IMR-90 (cell line): Measurements from ENCODE around the gene CTSF. TPM values are rescaled to one million over a fixed set of nuclear protein-coding genes. Genes with fewer than 3 reads are reported as not detected.

Experiments
- ATAC-seq: fragments of 200-7000 bp; cut with Tn5 transposase; 2 replicates; pipeline ENCODE4 v1.9.1; 2020; ENCODE audit warnings: low read depth, mild to moderate bottlenecking, moderate library complexity
- BruUV-seq: library from RNA; stranded (reverse); fragments of 400-500 nt; replicated peaks from 2 replicates; lab custom pipeline; 2021; lab: Mats Ljungman, UMichigan
- CTCF ChIA-PET: fragments of 300-600 bp; formaldehyde crosslinking; extraction: SDS; loops from one replicate; lab custom pipeline; 2021; ENCODE audit warnings: antibody characterized with exemption; lab: Yijun Ruan, JAX
- POLR2A ChIA-PET: fragments of 300-600 bp; sonication (Branson Sonifier 250); formaldehyde crosslinking; loops from one replicate; lab custom pipeline; 2022; ENCODE audit warnings: antibody characterized with exemption; ENCODE audit not compliant: unreplicated experiment; lab: Charles Lee
- DNase-seq: peaks from one replicate; pipeline ENCODE4 v3.0.0; 2013
- H2AFZ ChIP-seq: replicated peaks from 2 replicates; pipeline ENCODE3; 2013; ENCODE audit warnings: low read length, mild to moderate bottlenecking; ENCODE audit not compliant: poor library complexity
- H2AK5ac ChIP-seq: 2 replicates; pipeline ENCODE4 v1.6.1; 2013; ENCODE audit warnings: low read depth, low read length, inconsistent platforms
- H2AK9ac ChIP-seq: replicated peaks from 2 replicates; pipeline ENCODE3; 2013; ENCODE audit warnings: mild to moderate bottlenecking, low read depth, low read length, moderate library complexity; ENCODE audit not compliant: poor library complexity
- H2BK120ac ChIP-seq: 2 replicates; pipeline ENCODE4 v1.6.1; 2013; ENCODE audit warnings: low read depth, low read length, inconsistent platforms
- H2BK15ac ChIP-seq: 3 replicates; pipeline ENCODE4 v1.6.1; 2013; ENCODE audit warnings: low read depth, low read length, inconsistent platforms
- H2BK20ac ChIP-seq: 2 replicates; pipeline ENCODE4 v1.6.1; 2013; ENCODE audit warnings: low read depth, mild to moderate bottlenecking, inconsistent platforms, low read length, moderate library complexity
- H2BK5ac ChIP-seq: 2 replicates; pipeline ENCODE4 v1.6.1; 2013; ENCODE audit warnings: mild to moderate bottlenecking, low read depth, low read length, inconsistent platforms; ENCODE audit not compliant: poor library complexity, severe bottlenecking
- H3K14ac ChIP-seq: replicated peaks from 2 replicates; pipeline ENCODE4 v1.6.1; 2013; ENCODE audit warnings: low read depth, low read length, inconsistent platforms
- H3K18ac ChIP-seq: 2 replicates; pipeline ENCODE4 v1.6.1; 2013; ENCODE audit warnings: low read depth, low read length, control low read depth
- H3K23ac ChIP-seq: 2 replicates; pipeline ENCODE4 v1.6.1; 2013; ENCODE audit warnings: low read depth, low read length, inconsistent platforms
- H3K27ac ChIP-seq: 2 replicates; pipeline ENCODE4 v1.5.1; 2013; ENCODE audit warnings: mild to moderate bottlenecking, control low read depth, low read length; ENCODE audit not compliant: insufficient read depth
- H3K27me3 ChIP-seq: 2 replicates; pipeline ENCODE4 v1.6.1; 2013; ENCODE audit warnings: low read length; ENCODE audit not compliant: control insufficient read depth, insufficient read depth
- H3K36me3 ChIP-seq: 2 replicates; pipeline ENCODE4 v1.6.1; 2013; ENCODE audit warnings: low read length, mixed read lengths; ENCODE audit not compliant: control insufficient read depth, insufficient read depth
- H3K4ac ChIP-seq: 2 replicates; pipeline ENCODE4 v1.6.1; 2013; ENCODE audit warnings: low read depth, low read length, inconsistent platforms
- H3K4me1 ChIP-seq: 2 replicates; pipeline ENCODE4 v1.6.1; 2013; ENCODE audit warnings: low read length, mixed read lengths; ENCODE audit not compliant: control insufficient read depth, insufficient read depth
- H3K4me2 ChIP-seq: 2 replicates; pipeline ENCODE4 v1.6.1; 2013; ENCODE audit warnings: low read depth, mild to moderate bottlenecking, control low read depth, low read length, moderate library complexity
- H3K4me3 ChIP-seq: 2 replicates; pipeline ENCODE4 v1.5.1; 2013; ENCODE audit warnings: low read depth, mild to moderate bottlenecking, control low read depth, low read length, moderate library complexity; ENCODE audit not compliant: insufficient read depth
- H3K56ac ChIP-seq: 2 replicates; pipeline ENCODE4 v1.6.1; 2013; ENCODE audit warnings: low read length, inconsistent platforms; ENCODE audit not compliant: insufficient read depth; ENCODE audit errors: extremely low read depth
- H3K79me1 ChIP-seq, 2 experiments: 2 replicates each; pipeline ENCODE4 v1.6.1; 2013; ENCODE audit warnings: low read length in 2 of 2, inconsistent platforms in 1 of 2, low read depth in 1 of 2
- H3K9ac ChIP-seq: 2 replicates; pipeline ENCODE4 v1.6.1; 2013; ENCODE audit warnings: low read depth, low read length, control low read depth
- H3K9me1 ChIP-seq: 2 replicates; pipeline ENCODE4 v1.6.1; 2013; ENCODE audit warnings: low read length, inconsistent platforms; ENCODE audit not compliant: insufficient read depth
- H3K9me3 ChIP-seq: 2 replicates; pipeline ENCODE4 v1.6.1; 2013; ENCODE audit warnings: low read length; ENCODE audit not compliant: control insufficient read depth, insufficient read depth
- H4K20me1 ChIP-seq: 2 replicates; pipeline ENCODE4 v1.6.1; 2013; ENCODE audit warnings: low read length, inconsistent platforms; ENCODE audit not compliant: insufficient read depth
- H4K5ac ChIP-seq: 2 replicates; pipeline ENCODE4 v1.6.1; 2013; ENCODE audit warnings: mild to moderate bottlenecking, low read depth, low read length, control low read depth
- H4K8ac ChIP-seq, 2 experiments: 2 replicates each; pipeline ENCODE4 v1.6.1; 2013; ENCODE audit warnings: low read depth in 2 of 2, low read length in 2 of 2, control low read depth in 1 of 2, inconsistent platforms in 1 of 2
- H4K91ac ChIP-seq: 2 replicates; pipeline ENCODE4 v1.6.1; 2013; ENCODE audit warnings: low read depth, low read length, inconsistent platforms; ENCODE audit not compliant: insufficient read depth
- FOS ChIP-seq: fragments of 150-350 bp; IDR thresholded peaks from 2 replicates; pipeline ENCODE4 v1.6.1; 2016; ENCODE audit warnings: low read depth, low read length
- MXI1 ChIP-seq: IDR thresholded peaks from 2 replicates; pipeline ENCODE4 v1.6.1; 2012; ENCODE audit warnings: low read depth, mild to moderate bottlenecking, low read length, moderate library complexity, borderline replicate concordance
- NFE2L2 ChIP-seq: fragments of 150-350 bp; IDR thresholded peaks from 2 replicates; pipeline ENCODE4 v1.6.1; 2016; ENCODE audit warnings: low read depth, mild to moderate bottlenecking, low read length
- RAD21 ChIP-seq: IDR thresholded peaks from 2 replicates; pipeline ENCODE4 v1.6.1; 2012; ENCODE audit warnings: low read length, improper control_type of control experiment
- RFX5 ChIP-seq: IDR thresholded peaks from 2 replicates; pipeline ENCODE4 v1.8.0; 2012; ENCODE audit warnings: low read depth, mild to moderate bottlenecking, low read length, moderate library complexity
- SMC3 ChIP-seq: fragments of 150-350 bp; IDR thresholded peaks from 2 replicates; pipeline ENCODE4 v1.6.1; 2016; ENCODE audit warnings: low read depth, mild to moderate bottlenecking, antibody characterized with exemption, low read length, moderate library complexity
- WGBS, 2 experiments: methylation state at CpG; one replicate each; pipeline versions ENCODE4 v1.1.5 to v1.1.7; 2013; ENCODE audit warnings: missing lambda C conversion rate in 2 of 2; ENCODE audit not compliant: insufficient read length in 1 of 2; ENCODE audit errors: extremely low coverage in 2 of 2; 5-methylcytosine and 5-hydroxymethylcytosine counted together
- dilution Hi-C: fragments of 300-500 bp; cut with HindIII; formaldehyde crosslinking; loops from one replicate; pipeline ENCODE4 v1.14.3; 2018; ENCODE audit warnings: low sequenced_read_pairs; ENCODE audit not compliant: unreplicated experiment
- in situ Hi-C: fragments of 300-500 bp; cut with MboI; formaldehyde crosslinking; loops from 3 replicates; pipeline ENCODE4 v1.14.3; 2019; ENCODE audit warnings: low sequenced_read_pairs, inconsistent platforms, mixed read lengths
- intact Hi-C: fragments of 100-400 bp; cut with micrococcal nuclease; formaldehyde crosslinking; loops from 2 replicates; pipeline ENCODE4 v1.10.0; 2022
- polyA plus RNA-seq, 3 experiments: library from polyadenylated mRNA; depleted of rRNA; stranded (reverse); fragments of >200 nt; gene quantifications; 2 replicates each; pipeline ENCODE4 v1.2.3, GENCODE V29; 2012; ENCODE audit warnings: low replicate concordance in 1 of 3
- total RNA-seq: library from RNA; depleted of rRNA; stranded (reverse); fragments of >200 nt; gene quantifications from 2 replicates; pipeline ENCODE4 v1.2.3, GENCODE V29; 2012
- TF ChIP-seq, protein P1 (sequence below): fragments of 150-350 bp; IDR thresholded peaks from 2 replicates; pipeline ENCODE4 v1.6.1; 2016; ENCODE audit warnings: low read depth, mild to moderate bottlenecking, low read length, moderate library complexity, borderline replicate concordance
- TF ChIP-seq, protein P2 (sequence below): conservative IDR thresholded peaks from 2 replicates; pipeline ENCODE4 v1.5.1; 2012; ENCODE audit warnings: mild to moderate bottlenecking, low read depth, low read length, improper control_type of control experiment

Gene CTSF
- total and polyA plus RNA-seq, 2 of the 4 experiments (the other 2 are of a cell fraction) = 4.1 to 16.0 TPM

- Histone ChIP-seq H2BK15ac (no peak overlapping the region), H4K8ac (no peak overlapping the region), H3K27me3 (no peaks in the 10 kb centered on the region), H2BK20ac (no peak overlapping the region), H2AFZ (no peak overlapping the region), H2BK120ac (no peak overlapping the region), H3K56ac (no peak overlapping the region), H3K9ac (no peak overlapping the region), H4K5ac (no peak overlapping the region), H4K20me1 (peaks cover 8% of the 10 kb centered on the region; the same call in 1 of the 2 replicates), H3K18ac (no peak overlapping the region), H3K4me3 (no peak overlapping the region), H3K9me3 (no peaks in the 10 kb centered on the region), H3K79me1 (peaks cover under 1 to 4% of the 10 kb centered on the region in 2 experiments; a peak in 2 of 4 replicates), H2BK5ac (no peak overlapping the region), H2AK9ac (no peak overlapping the region), H3K4ac (no peak overlapping the region), H3K23ac (no peak overlapping the region), H3K9me1 (0 out of 2 replicates have a peak, but pooled peaks cover 5% of the 10 kb centered on the region), H3K4me1 (peaks cover 3% of the 10 kb centered on the region), H2AK5ac (no peak overlapping the region), H4K91ac (no peak overlapping the region), H3K14ac (no peak overlapping the region), H3K27ac (no peak overlapping the region), H3K4me2 (no peak overlapping the region), H3K36me3 (peaks cover 11% of the 10 kb centered on the region)
- WGBS, 2 experiments = 92% methylated on average over 2 of the region's 4 CpGs; no CpG with 5 or more reads in 1 of the 2 experiments
- ATAC-seq (no peak), DNase-seq (no peak)
- TF ChIP-seq FOS = no peak
- TF ChIP-seq SMC3 = no peak
- TF ChIP-seq NFE2L2 = no peak
- no peak for TF ChIP-seq RAD21
- no peak for TF ChIP-seq MXI1
- no peak for TF ChIP-seq RFX5
- TF ChIP-seq, protein P1, sequence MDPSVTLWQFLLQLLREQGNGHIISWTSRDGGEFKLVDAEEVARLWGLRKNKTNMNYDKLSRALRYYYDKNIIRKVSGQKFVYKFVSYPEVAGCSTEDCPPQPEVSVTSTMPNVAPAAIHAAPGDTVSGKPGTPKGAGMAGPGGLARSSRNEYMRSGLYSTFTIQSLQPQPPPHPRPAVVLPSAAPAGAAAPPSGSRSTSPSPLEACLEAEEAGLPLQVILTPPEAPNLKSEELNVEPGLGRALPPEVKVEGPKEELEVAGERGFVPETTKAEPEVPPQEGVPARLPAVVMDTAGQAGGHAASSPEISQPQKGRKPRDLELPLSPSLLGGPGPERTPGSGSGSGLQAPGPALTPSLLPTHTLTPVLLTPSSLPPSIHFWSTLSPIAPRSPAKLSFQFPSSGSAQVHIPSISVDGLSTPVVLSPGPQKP = no peak
- TF ChIP-seq, protein P2, sequence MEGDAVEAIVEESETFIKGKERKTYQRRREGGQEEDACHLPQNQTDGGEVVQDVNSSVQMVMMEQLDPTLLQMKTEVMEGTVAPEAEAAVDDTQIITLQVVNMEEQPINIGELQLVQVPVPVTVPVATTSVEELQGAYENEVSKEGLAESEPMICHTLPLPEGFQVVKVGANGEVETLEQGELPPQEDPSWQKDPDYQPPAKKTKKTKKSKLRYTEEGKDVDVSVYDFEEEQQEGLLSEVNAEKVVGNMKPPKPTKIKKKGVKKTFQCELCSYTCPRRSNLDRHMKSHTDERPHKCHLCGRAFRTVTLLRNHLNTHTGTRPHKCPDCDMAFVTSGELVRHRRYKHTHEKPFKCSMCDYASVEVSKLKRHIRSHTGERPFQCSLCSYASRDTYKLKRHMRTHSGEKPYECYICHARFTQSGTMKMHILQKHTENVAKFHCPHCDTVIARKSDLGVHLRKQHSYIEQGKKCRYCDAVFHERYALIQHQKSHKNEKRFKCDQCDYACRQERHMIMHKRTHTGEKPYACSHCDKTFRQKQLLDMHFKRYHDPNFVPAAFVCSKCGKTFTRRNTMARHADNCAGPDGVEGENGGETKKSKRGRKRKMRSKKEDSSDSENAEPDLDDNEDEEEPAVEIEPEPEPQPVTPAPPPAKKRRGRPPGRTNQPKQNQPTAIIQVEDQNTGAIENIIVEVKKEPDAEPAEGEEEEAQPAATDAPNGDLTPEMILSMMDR = no peak
- dilution Hi-C loops = no loop called here
- ChIA-PET POLR2A (no interaction called here), CTCF (no interaction called here)
- no TSS peak for BruUV-seq
- intact Hi-C loops = no loop called here
- in situ Hi-C loops = no loop called here
These were observed 41.6 kb upstream of the CTSF start for GRCh38 chr11:66609721-66610617.
